NT2/D1 (cell line): Measurements from ENCODE around the gene STARD3.

ENCODE experiments used
- DNase-seq: peaks from one replicate; pipeline ENCODE4 v3.0.0-alpha.2; 2011; ENCODE audit warnings: low read depth, low spot score
- H3K27me3 ChIP-seq: 2 replicates; pipeline ENCODE4 v1.6.0; 2011; ENCODE audit warnings: mild to moderate bottlenecking; ENCODE audit not compliant: insufficient read length, insufficient read depth
- H3K36me3 ChIP-seq: 2 replicates; pipeline ENCODE4 v1.6.1; 2011; ENCODE audit warnings: mild to moderate bottlenecking, low read length, mixed read lengths; ENCODE audit not compliant: insufficient read depth, insufficient read length
- H3K4me1 ChIP-seq: 2 replicates; pipeline ENCODE4 v1.5.1; 2011; ENCODE audit not compliant: insufficient read depth, insufficient read length
- H3K4me3 ChIP-seq: 2 replicates; pipeline ENCODE4 v1.5.1; 2011; ENCODE audit warnings: low read depth; ENCODE audit not compliant: insufficient read length
- H3K9ac ChIP-seq: 2 replicates; pipeline ENCODE4 v1.6.0; 2011; ENCODE audit warnings: low read depth; ENCODE audit not compliant: insufficient read length
- H3K9me3 ChIP-seq: 2 replicates; pipeline ENCODE4 v1.5.1; 2011; ENCODE audit warnings: mild to moderate bottlenecking, low read length; ENCODE audit not compliant: insufficient read depth
- SUZ12 ChIP-seq: IDR thresholded peaks from 2 replicates; pipeline ENCODE4 v1.6.1; 2011; ENCODE audit not compliant: insufficient read length, insufficient read depth; ENCODE audit errors: extremely low read depth
- YY1 ChIP-seq: IDR thresholded peaks from 2 replicates; pipeline ENCODE4 v1.6.1; 2011; ENCODE audit not compliant: insufficient read length, insufficient read depth
- ZNF274 ChIP-seq: IDR thresholded peaks from 2 replicates; pipeline ENCODE4 v1.6.1; 2011; ENCODE audit warnings: mild to moderate bottlenecking, low read depth, low read length

The STARD3 gene

DNA sequence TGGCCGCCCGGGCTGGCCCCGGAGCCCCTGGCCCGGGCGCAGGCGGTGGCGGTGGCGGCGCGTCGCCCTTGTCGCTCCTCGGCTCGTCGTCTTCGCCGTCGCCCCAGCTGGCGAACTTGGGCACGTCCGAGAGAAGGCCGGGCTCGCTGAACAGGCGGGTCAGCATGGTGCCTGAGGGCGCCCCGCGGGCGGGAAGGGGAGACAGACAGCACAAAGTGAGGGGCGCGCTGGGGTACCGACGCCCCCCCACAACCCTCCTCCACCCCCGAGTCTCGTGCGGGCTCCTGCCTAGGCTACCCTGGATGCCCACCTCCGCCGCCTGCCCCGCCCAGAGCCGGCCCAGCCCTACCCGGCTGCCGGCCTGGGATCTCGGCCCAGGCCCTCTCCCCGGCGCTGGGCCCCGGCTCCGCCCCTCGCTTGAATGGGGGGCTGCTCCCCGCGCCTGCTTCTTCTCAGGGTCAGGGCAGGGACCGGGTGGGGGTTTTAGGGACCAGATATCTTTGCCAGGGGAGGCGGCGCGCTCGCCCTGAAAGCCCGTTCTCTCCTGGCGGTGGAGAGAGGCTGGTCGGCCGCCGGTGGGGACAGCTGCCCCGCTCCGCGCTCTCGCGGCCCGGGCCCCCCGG, 30.4 kb upstream of the STARD3 start:
- H3K9ac ChIP-seq: peak overlapping the region; percentile 43
- DNase-seq: no peak

GRCh38 chr17:39607057-39607850, 29.7 kb upstream of the STARD3 start:
- peak overlapping the region; percentile 18 for H3K4me3 ChIP-seq
- H3K9ac ChIP-seq: no peak overlapping the region

More for the DNA sequence above, 30.4 kb upstream of the STARD3 start:
- TF ChIP-seq YY1: no peak
- TF ChIP-seq SUZ12: no peak
- no peak for TF ChIP-seq ZNF274
- Histone ChIP-seq H3K4me1 (peaks cover 17% of the 10 kb centered on the region), H3K9me3 (no peaks in the 10 kb centered on the region), H3K36me3 (no peaks in the 10 kb centered on the region), H3K27me3 (peaks cover 99% of the 10 kb centered on the region), H3K4me3 (peak overlapping the region; percentile 27)

DNA sequence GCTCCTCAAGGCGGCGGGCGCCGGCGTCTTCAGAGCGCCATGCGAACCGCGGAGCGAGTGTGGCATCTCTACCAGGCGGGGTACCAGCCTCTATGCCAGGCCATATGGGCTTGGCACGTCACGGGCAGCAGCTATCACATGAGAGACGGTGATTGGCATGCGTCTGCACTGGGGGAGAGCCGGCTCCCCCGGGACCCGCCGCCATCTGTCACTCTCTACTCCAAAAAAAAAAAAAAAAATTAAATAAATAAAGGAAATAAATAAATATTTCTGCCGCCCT, 29.2 kb upstream of the STARD3 start, which contains the start of gene NEUROD2:
NEUROD2 (minus strand) TSS at position 70 of the 280 bp plus-strand sequence. CDS start 1,321 bp downstream, outside the sequence.
- peak within 1 kb of the TSS; percentile 18 for H3K4me3 ChIP-seq
- H3K4me1 ChIP-seq: peaks cover 17% of the 10 kb centered on the region
- no peak within 1 kb of the TSS for H3K9ac ChIP-seq
- TF ChIP-seq SUZ12 (no peak), YY1 (no peak), ZNF274 (no peak)
- H3K36me3 ChIP-seq: no peaks in the 10 kb centered on the region
- H3K9me3 ChIP-seq: no peaks in the 10 kb centered on the region
- peaks cover 99% of the 10 kb centered on the region for H3K27me3 ChIP-seq
- no peak for DNase-seq

More at GRCh38 chr17:39607057-39607850, 29.7 kb upstream of the STARD3 start:
- Histone ChIP-seq H3K4me1 (peaks cover 17% of the 10 kb centered on the region), H3K27me3 (peaks cover 99% of the 10 kb centered on the region), H3K9me3 (no peaks in the 10 kb centered on the region), H3K36me3 (no peaks in the 10 kb centered on the region)
- DNase-seq: no peak
- peak; percentile 64 for TF ChIP-seq SUZ12
- TF ChIP-seq YY1: no peak

- Histone ChIP-seq H3K9ac (no peak overlapping the region), H3K36me3 (no peaks in the 10 kb centered on the region), H3K4me1 (peaks cover 17% of the 10 kb centered on the region), H3K9me3 (no peaks in the 10 kb centered on the region), H3K4me3 (no peak overlapping the region), H3K27me3 (peaks cover 99% of the 10 kb centered on the region)
- no peak for DNase-seq
- TF ChIP-seq SUZ12 (no peak), YY1 (no peak), ZNF274 (no peak)
Measured at GRCh38 chr17:39608142-39608981, 28.6 kb upstream of the STARD3 start.

DNA sequence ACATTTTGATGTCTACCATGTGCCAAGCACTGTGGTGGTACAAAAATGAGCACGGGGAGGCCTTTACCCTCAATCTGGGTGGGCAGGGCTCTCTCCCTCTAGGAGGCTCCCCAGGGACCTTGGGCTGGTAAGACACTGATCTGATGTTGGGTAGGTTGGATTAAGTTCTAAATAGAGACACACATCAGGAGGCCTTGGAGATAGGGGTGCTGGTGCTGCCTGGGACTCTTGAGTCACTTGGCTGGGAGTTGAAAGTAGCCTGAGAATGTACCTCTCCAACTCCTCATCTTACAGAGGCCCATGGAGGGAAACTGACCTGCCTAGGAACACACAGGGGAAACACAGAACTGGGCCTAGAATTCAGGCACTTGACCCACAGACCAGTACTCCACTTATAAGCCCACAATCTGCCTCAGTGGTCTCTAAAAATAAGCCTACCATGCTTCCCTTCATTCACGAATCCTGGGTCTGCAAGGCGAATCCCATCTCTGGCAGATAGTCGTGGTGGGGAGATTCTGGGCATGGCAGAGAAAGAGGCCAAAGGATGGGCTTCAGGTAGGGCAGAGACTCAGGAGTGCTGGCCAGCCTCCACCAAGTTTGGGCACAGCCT, 27.4 kb upstream of the STARD3 start:
- H3K27me3 ChIP-seq: peaks cover 96% of the 10 kb centered on the region
- no peak for TF ChIP-seq YY1
- no peak for TF ChIP-seq ZNF274
- TF ChIP-seq SUZ12: no peak
- H3K9ac ChIP-seq: no peak overlapping the region
- H3K36me3 ChIP-seq: no peaks in the 10 kb centered on the region
- no peak for DNase-seq
- no peaks in the 10 kb centered on the region for H3K9me3 ChIP-seq
- peaks cover 13% of the 10 kb centered on the region for H3K4me1 ChIP-seq
- no peak overlapping the region for H3K4me3 ChIP-seq

DNA sequence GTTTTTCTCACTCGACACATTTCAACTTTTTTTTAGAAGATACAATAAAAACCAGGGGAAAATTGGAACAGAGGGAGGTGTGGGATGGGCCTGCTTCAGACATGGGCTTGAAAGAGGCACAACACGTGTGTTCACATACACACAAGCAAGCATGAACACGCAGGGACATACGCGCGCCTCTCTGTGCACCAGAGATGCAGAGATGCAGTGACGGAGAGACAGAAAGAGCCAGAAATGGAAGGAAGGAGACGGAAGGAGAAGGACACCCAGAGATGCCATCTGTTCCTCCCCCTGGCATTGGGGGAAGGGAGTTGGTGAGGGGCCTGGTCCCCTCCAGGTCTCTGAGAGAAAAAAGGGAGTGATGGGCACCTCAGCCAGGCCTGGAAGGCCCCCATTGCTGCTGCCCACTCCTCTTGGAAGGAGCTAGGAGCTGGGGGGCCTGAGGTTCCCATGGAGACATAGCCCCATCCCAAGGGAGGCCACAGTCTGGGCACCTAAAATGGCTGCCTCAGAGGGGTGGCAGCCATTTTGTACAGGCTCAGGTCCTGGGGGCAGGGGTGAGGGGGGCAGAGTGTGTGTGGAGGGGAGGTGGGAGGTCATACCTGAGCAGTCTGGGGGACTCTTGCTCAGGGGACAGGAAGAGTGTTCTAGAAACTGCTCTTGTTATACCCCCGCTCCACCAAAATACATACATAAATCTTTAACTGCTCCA, 25.4 kb upstream of the STARD3 start:
- Histone ChIP-seq H3K4me1 (peaks cover under 1% of the 10 kb centered on the region), H3K36me3 (no peaks in the 10 kb centered on the region), H3K4me3 (no peak overlapping the region), H3K27me3 (peaks cover 94% of the 10 kb centered on the region), H3K9me3 (no peaks in the 10 kb centered on the region), H3K9ac (no peak overlapping the region)
- no peak for DNase-seq
- TF ChIP-seq SUZ12 (no peak), YY1 (peak; percentile 60), ZNF274 (no peak)
